ENCODE results near the gene SCYL2.

SCYL2 gene

DNA sequence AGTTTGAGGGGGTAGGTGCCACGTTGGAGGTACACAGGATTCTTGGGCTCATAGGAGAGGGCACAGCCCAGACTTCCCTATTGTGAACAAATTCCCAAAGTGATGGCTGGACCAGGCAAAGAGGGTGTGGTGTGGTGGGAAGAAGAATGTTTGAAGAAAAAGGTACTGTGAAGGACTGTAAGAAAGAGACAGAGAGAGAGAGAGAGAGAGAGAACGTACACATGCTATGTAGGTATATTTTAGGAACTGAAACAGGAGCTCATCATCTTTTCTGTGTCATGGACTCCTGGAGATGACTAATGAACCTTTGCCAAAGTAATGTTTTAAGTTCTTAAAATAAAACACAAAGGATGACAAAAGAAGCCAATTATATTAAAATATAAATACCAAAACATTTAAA lies 114.4 kb downstream of the SCYL2 start:
- DNase-seq: no peak

DNA sequence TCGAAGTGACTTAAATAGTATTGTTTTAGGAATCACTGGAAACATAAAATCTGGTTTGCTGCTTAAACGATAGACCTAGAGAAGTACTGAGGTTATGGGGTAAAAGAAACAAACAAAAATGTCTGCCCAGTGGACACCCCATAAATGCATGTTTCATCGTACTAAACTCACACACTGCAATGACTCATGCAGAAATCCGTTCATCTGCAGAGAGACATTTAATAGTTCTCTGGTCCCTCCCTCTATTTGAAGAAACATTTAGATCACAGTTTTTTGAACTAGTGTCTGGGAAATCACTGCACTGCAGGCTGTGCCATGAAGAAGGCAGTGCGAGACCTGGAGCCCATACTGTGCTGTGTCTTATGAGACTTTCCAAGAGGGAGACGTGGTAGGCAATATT lies 115.4 kb downstream of the SCYL2 start:
- no peak for DNase-seq

DNA sequence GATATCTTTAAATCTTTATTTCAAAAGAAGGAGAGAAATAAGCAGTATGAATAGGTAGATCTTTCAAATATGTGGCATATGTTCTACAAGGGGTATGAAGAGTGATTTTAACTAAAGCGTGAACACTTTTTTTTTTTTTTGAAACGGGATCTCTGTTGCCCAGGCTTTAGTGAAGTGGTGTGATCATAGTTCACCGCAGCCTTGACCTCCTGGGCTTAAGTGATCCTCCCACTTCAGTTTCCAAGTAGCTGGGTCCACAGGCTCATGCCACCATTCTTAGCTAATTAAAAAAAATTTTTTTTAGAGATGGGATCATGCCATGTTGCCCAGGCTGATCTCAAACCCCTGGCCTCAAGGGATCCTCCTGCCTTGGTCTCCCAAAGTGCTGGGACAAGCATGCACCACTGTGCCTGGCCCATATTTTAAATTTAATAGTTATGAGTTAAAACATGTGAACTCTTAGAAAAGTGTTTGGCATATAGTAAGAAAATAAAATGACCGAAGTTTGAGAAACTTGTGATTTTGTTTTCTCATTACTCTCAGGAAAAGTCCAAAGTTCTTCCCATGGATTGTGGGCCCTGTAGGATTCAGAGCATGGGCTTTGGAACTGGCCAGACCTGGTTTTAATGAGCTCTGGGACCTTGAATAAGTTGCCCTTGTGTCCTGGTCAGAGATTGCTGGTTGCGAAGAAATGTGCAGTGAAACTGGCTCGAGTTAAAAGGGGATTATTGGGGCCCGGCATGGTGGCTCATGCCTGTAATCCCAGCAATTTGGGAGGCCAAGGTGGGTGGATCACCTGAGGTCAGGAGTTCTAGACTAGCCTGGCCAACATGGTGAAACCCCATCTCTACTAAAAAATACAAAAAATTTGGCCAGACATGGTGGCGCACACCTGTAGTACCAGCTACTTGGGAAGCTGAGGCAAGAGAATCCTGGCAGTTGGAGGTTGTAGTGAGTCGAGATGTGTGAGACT lies 116.9 kb downstream of the SCYL2 start:
- DNase-seq: no peak

DNA sequence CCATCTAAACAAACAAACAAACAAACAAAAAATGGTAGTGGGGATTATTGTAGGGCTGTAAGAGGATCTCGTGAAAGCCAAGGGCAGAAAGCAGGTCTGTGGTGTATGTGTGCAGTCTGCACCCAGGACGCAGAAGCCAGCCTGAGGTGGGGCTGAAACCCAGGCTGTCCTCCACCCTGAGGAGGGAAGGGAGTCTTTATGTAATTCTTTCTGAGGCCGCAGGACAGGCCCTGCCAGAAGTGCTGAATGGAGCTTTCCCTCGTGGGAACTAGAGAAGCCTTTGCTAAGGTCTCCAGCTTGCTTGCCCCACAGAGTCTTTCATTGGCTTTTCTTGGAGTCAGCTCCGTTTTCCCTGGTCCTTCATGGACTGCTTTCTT lies 117.6 kb downstream of the SCYL2 start:
- DNase-seq: no peak

DNA sequence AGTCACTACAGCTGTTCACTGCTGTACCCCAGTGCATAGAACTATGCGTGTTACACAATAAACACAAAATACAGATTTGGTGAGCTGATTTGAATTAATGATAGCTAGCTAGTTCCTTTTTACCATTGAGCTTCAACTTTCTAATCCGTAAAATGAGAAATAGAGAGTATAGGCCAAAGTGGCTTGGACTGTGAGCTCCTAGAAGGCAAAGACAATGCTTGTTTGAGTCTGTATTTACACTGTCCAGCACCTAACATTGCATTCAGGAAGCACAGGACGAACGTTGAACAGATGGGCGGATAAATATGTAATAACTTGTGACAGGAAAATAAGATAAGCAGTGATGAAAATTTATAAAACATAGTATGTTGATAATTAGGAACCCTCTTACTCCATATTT lies 121.4 kb downstream of the SCYL2 start:
- no peak for DNase-seq
